Renal cortex interstitium (tissue), 11 donors: ENCODE measurements around the gene CCDC137. TPM values are rescaled to one million over a fixed set of nuclear protein-coding genes. Genes with fewer than 3 reads are reported as not detected.
A peak's percentile ranks its signal among the peaks of the same experiment; 100 is the strongest.
"Not testable (repeated sequence)": the region's sequence is repeated elsewhere in the genome, so short reads cannot be mapped to it uniquely, and the experiment has no call there.

Source experiments
- DNase-seq, 11 donors: peaks; one replicate each; pipeline ENCODE4 v3.0.0-alpha.2; 2013; ENCODE audit warnings: low read depth in 9 of 11, low spot score in 4 of 11; ENCODE audit errors: extremely low read depth in 1 of 11
- polyA plus RNA-seq, 3 donors: library from polyadenylated mRNA; unstranded; fragments of 120-200 nt; gene quantifications; one replicate each; pipeline ENCODE4 v1.2.1, GENCODE V29; 2013; ENCODE audit not compliant: insufficient read length in 3 of 3

CCDC137 gene
- polyA plus RNA-seq, 3 donors, result 10.8 to 17.7 (median 14.8) TPM

DNA sequence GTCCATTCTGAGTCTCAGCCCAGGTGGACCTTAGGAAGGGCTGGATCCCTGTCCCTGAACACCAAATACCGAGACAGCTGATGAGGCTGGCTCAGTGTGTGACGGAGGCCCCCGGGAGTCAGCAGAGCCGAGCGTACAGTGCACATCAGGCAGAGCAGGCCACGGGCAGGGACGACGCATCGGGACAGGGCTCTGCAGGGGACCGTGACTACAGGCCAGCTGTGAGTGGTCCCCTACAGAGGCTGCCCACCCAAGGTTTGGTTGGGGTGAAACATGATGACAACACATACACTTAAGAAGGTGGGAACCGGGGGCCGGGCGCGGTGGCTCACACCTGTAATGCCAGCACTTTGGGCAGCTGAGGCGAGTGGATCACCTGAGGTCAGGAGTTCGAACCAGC lies 6.4 kb downstream of the CCDC137 start:
- no peak for DNase-seq

DNA sequence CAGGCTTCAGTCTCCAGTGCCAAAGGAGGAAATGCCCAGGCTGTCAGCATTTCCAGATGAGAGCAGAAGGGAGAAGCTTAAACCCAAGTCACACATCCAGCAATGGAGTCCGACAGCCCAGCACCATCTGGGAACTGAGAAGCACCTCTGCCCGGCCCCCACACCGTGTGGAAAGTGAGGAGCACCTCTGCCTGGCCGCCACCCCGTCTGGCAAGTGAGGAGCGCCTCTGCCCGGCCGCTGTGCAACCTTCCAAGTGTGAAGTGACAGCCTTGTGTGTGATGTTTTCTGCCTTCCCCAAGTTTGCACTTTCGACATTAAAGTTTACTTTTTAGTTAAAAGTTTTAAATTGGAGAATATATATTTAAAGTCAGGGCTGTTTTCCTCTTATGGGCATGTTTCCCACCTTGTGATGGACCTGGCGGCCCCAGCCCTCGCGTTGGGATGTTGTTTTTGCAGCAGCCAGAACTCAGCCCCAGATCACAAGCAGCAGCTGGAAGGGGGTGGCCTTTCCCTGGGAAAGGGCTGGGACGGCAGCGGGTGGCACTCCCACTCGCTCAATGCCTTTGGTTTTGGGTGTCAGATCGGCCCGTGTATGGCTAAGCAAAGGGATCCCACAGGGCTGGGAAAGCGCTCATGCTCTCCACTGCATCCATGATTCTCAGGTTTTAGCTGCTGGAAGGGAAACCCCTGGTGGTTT lies 7.2 kb downstream of the CCDC137 start:
- DNase-seq, result no peak

- not testable (repeated sequence) for DNase-seq
These were observed 9.1 kb downstream of the CCDC137 start for GRCh38 chr17:81675515-81676221.

- no peak for DNase-seq
These were observed 10.4 kb downstream of the CCDC137 start for GRCh38 chr17:81676906-81677305.

DNA sequence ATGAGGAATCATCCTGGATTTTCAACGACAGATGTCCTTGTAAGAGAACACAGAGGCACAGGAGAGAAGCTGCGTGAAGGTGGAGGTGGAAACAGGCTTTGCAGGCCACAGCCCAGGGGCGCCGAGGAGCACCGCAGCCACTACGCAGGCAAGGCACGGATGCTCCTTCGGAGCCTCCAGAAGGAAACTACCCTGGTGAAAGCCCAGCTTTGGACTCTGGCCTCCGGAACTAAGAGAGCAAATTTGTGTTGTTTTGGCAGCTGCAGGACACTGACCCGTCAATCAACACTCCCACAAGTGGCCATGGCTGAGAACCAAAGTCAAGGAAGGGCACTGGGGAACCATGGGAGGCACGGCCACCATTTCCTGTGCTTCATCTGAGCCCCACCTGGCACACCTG lies 13.6 kb downstream of the CCDC137 start:
- DNase-seq, result no peak

GRCh38 chr17:81681672-81682071 lies 15.1 kb downstream of the CCDC137 start:
- DNase-seq, result no peak

- no peak for DNase-seq
These were observed 16.1 kb downstream of the CCDC137 start for GRCh38 chr17:81682565-81683207.

DNA sequence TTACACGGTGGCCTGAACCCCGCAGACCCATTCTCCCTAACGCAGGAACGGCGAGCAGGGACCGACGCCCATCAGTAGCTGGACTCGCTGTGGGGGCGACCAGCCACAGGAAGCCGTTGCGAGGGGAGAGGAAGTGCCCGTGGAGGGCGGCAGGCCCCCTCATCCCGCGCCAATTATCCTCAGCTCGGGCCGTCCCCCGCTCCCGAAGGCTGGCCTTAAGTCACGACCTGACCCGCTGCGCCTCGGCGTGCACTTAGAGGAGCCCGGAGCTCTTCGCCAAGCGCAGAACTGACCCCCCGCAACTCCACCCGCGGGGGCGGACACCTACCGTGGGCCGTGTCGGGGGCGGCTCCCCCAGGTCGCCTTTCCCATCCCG lies 16.7 kb downstream of the CCDC137 start:
- DNase-seq, result no peak

DNA sequence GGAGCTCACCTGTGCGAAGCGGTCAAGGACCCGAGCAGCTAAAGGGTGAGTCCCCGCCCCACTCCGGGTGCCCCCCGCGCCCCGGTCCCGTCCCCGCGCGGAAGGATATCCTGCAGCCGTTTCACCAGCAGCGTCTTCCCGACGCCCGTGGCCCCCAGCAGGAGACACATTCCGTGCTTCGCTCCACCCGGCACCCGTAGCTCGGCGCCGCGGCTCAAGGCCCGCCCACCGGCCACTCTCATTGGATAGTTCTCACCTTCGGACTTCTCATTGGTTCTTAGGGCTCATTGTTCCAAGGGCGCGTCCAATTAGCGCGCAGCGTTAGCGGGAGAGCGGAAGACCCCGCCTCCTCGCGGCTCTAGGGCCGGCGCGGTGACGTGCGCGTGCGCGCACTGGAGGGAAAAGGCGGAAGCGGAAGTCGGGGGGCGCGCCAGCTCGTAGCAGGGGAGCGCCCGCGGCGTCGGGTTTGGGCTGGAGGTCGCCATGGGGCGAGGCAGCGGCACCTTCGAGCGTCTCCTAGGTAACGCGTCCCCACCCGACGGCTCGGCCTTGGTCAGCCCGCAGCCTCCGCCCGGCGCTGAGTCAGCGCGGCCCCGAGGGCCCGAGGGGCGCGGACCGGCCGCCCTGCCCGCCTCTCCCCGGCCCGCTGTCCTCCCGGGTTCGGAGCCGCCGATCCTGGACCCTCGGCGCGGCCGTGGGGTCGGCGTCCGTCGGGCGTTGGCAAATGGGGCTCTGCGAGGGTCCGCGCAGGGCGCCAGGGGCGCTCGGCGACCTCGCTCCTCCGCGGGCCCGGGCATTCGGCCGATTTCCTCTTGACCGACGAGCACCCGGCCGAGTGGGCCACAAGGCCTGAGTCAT lies 17.3 kb downstream of the CCDC137 start, which contains the start of the genes ARL16 and HGS:
TSS of gene ARL16 (minus strand) at position 214 of the 858 bp plus-strand sequence. CDS start at position 170, 44 bp downstream.
TSS of gene HGS (plus strand) at position 428 of the 858 bp plus-strand sequence. CDS start at position 484, 56 bp downstream.
- peak; percentile 97 to 99 (median 99) for DNase-seq

GRCh38 chr17:81684442-81684911 lies 17.9 kb downstream of the CCDC137 start:
- DNase-seq, result no peak

- DNase-seq, result no peak
These were observed 18.6 kb downstream of the CCDC137 start for GRCh38 chr17:81685108-81685507.

DNA sequence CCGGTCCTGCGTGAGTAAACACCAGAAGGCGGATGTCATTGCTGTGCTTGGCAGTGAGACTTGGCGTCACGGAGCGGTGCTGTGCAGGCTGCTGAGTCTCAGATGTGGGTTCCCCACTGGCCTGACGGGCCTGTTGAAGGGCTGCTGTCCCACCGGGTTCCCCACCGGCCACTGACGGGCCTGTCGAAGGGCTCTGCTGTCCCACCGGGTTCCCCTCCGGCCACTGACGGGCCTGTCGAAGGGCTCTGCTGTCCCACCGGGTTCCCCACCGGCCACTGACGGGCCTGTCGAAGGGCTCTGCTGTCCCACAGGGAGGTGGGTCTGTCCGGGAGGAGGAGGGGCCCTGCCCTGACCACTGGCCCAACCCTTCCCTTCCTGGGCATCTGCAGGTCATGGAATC lies 20.1 kb downstream of the CCDC137 start:
- DNase-seq, result no peak

DNA sequence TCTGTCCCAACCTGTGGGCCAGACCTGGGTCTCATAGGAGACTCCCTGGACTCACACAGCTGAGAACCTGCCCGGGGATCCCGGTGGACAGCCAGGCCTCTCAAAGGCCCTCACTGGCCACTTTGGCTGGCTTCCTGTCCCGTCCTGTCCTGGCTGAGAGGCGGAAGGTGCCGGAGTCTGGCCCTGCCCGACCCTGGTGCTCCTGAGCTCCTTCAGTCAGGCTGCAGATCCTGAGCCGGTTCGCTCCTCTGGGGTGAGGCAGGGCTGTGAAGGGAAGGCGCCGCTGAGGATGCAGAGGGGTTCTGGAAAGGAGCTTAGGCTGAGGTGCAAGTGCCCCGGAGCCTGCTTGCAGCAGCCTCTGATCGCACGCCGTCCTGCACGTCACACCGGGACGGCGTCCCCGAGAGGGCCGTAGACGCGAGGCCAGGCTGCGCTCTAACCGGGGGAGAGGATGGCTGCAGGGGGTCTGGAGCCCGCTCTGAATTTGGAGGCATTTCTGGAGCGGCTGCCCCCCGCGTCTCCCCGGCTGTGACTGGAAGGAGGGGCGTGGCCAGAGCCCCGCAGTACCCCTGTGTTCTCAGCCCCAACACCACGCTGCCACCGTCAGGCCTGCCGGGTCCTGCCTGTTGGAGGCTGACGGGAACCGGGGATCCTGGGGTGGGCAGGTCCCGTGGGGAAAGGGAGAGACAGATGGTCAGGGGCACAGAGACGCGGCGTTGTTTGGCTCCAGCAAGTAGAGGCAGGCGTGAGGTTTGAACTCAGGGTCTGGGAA lies 21.4 kb downstream of the CCDC137 start:
- no peak for DNase-seq

DNA sequence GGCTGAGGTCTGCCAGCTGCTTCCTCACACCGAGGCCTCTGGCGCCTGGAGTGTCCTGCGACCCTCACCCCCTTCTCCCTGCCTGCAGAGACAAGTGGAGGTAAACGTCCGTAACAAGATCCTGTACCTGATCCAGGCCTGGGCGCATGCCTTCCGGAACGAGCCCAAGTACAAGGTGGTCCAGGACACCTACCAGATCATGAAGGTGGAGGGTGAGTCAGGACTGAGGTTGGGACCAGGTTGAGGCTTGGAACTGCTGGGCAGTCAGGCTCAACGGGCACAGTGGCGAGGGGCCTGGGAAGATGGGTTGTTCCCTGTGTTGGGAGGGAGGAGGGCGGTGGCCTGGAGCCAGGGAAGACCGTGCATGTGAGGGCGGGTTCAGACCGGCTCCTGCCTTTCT lies 22.1 kb downstream of the CCDC137 start:
- DNase-seq, result no peak

DNA sequence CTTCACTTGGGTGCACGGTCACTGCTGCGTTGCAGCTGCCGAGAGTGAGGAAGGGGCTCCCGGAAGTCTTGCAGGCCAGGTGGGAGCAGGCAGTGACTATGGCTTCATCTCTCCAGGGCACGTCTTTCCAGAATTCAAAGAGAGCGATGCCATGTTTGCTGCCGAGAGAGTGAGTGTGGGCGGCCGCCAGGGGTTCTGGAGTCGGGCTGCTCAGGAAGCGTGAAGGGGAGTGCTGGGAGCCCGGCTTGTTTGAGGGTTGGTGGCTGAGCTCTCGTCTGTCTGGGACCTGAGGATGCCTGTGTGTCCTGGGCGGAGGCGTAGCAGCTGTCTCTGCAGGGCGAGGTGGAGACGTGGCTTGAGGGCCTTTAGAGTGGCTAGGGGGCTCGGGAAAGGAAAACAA lies 23.5 kb downstream of the CCDC137 start:
- no peak for DNase-seq

GRCh38 chr17:81690549-81690948 lies 24.0 kb downstream of the CCDC137 start:
- DNase-seq, result no peak

DNA sequence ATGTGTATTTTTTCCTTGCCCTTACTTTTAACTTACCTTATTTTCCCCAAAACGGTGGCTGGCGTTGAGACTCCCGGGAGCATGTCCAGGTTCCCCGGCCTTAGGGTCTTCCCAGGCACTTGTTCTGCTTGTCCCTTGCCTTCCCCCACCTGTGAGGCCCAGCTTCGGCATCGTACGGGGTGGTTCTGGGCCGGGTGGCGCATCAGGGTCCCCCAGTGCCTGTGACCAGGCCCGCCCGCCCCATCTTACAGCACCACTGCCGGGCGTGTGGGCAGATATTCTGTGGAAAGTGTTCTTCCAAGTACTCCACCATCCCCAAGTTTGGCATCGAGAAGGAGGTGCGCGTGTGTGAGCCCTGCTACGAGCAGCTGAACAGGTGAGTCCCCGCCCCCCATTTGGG lies 24.7 kb downstream of the CCDC137 start:
- DNase-seq, result no peak

GRCh38 chr17:81691608-81692007 lies 25.1 kb downstream of the CCDC137 start:
- DNase-seq, result no peak
